Measurements from ENCODE around the gene SETX.
"Not testable (repeated sequence)": the region's sequence is repeated elsewhere in the genome, so short reads cannot be mapped to it uniquely, and the experiment has no call there.

Gene SETX, protein sequence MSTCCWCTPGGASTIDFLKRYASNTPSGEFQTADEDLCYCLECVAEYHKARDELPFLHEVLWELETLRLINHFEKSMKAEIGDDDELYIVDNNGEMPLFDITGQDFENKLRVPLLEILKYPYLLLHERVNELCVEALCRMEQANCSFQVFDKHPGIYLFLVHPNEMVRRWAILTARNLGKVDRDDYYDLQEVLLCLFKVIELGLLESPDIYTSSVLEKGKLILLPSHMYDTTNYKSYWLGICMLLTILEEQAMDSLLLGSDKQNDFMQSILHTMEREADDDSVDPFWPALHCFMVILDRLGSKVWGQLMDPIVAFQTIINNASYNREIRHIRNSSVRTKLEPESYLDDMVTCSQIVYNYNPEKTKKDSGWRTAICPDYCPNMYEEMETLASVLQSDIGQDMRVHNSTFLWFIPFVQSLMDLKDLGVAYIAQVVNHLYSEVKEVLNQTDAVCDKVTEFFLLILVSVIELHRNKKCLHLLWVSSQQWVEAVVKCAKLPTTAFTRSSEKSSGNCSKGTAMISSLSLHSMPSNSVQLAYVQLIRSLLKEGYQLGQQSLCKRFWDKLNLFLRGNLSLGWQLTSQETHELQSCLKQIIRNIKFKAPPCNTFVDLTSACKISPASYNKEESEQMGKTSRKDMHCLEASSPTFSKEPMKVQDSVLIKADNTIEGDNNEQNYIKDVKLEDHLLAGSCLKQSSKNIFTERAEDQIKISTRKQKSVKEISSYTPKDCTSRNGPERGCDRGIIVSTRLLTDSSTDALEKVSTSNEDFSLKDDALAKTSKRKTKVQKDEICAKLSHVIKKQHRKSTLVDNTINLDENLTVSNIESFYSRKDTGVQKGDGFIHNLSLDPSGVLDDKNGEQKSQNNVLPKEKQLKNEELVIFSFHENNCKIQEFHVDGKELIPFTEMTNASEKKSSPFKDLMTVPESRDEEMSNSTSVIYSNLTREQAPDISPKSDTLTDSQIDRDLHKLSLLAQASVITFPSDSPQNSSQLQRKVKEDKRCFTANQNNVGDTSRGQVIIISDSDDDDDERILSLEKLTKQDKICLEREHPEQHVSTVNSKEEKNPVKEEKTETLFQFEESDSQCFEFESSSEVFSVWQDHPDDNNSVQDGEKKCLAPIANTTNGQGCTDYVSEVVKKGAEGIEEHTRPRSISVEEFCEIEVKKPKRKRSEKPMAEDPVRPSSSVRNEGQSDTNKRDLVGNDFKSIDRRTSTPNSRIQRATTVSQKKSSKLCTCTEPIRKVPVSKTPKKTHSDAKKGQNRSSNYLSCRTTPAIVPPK (N-terminal part only)

DNA sequence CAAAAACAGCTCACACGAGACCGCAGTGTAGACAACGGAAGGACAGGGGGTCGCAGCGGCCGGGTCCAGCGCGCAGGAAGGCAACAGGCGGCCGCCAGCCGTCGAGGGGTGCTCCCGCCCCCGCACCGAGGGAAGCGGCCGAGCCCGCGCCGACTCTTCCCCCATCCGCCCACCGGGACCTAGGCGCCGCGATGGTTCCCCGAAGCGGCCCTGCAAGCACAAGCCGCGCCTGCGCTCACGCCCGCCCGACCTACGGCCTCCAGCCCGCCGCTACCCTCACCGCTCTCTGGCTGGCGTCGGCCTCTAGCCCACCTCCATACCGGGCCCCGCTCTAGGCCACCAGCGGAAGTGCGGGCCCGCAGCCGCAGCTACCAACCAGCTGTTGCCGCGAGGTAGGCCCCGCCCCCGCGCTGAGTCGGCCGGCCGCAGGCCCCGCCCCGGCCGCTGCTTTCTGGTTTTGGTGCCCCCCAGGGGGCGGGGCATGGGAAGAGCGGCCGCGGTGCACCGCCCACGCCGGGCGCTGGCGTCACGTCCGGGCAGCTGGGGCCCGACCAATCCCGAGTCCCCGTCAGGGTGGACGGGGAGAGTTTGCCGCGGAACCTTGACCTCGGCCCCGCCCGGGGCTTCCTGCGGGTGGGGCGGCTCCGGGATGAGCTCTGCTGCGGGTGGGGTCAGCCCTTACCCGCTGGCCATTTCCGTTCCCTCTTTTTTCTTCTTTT lies at the start of gene SETX:
Gene SETX (minus strand): TSS at position 350 of the 719 bp plus-strand sequence. CDS start 5,558 bp downstream, outside the sequence.
- DNase-seq: peak; percentile 98

DNA sequence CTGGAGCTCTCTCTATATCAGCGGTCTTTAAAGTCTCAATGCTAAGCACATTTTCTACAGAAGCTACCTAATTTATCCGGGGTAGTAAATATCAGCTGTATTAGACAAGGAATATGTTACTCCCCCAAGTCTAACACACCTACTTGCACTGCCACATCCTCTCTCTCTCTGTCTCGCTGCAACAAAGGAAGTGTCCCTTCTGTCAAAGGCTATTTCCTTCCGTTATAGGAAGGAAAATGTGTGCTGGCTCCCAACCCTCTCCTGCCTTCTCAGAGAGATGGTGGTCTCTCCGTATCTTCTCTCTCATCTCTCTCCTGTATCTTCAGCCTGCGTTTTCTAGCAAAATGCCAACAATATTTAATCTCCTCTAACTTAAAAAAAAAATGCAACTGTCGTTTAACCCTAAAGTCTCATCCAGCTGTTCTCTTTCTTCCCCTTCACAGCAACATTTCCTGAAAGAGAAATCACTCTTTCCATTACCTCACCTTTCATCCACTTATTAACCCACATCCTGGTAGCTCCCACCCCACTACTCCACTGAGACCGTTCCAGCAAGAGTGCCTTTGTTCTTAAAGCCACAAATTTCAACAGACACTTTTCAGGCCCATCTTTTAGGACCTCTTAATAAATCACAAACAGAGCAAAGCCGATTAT lies 49.6 kb upstream of the SETX start:
- peak; percentile 37 for DNase-seq

GRCh38 chr9:132401824-132402223 lies 47.0 kb upstream of the SETX start:
- no peak for DNase-seq

- no peak for DNase-seq
These were observed 40.8 kb upstream of the SETX start for GRCh38 chr9:132395560-132395959.

DNA sequence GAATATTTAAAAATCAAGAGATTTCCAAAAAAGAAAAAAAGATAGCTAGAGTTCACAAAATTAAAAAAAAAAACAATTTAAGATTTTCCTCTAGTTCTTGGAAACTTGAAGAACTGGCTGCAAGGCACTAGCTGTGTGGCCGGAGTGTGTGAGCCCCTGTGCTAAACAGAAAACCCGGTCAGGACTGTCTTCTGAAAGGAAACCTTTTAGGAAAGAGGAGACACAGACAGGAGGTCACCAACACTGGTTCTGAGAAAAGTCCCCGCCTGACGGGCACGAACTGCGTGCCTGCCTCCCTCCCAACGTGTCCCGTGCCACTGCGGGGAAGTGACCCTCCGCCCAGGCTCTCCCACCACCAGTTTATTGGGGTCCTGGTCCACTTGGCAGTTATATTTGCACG lies 36.7 kb upstream of the SETX start:
- no peak for DNase-seq

- no peak for DNase-seq
These were observed 36.2 kb upstream of the SETX start for GRCh38 chr9:132390966-132391365.

GRCh38 chr9:132387133-132387532 lies 32.3 kb upstream of the SETX start:
- DNase-seq: no peak

DNA sequence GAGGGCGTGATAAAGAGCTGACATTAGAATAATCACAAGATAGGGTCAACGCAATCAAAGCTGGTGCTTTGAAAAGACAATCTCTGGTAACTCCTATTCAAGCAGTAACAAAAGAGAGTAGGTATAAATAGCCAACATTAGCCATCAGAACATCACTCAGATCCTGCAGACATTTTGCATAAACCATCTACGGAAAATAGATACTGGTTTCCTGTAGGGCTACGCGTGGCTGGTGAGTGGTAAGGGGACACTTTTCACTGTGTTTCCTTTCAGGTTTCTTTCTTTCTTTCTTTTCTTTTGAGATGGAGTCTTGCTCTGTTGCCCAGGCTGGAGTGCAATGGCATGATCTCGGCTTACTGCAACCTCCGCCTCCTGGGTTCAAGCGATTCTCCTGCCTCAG lies 29.6 kb upstream of the SETX start:
- DNase-seq: no peak

DNA sequence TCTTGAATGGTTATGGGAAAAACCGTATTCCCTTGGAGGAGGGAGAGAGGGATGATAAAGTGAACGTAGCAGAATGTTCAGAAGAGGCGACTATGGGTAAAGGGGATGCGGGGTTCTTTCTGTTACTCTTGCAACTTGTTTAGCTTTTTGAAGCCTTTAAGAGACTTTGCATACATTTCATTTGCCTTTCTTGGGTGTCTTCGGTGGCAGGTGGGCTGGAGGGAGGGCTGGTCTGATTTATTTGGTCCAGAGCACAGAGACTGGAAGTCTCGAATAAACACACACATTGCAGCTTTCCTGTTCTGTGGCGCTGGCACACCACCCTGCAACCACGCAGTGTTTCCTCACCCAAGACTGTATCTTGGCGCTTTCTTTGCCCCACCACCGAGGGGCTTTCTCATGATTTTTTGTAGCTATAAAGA lies 28.7 kb upstream of the SETX start:
- DNase-seq: no peak

- DNase-seq: no peak
These were observed 27.3 kb upstream of the SETX start for GRCh38 chr9:132381966-132382541.

GRCh38 chr9:132378416-132378815 lies 23.6 kb upstream of the SETX start:
- DNase-seq: not testable (repeated sequence)

DNA sequence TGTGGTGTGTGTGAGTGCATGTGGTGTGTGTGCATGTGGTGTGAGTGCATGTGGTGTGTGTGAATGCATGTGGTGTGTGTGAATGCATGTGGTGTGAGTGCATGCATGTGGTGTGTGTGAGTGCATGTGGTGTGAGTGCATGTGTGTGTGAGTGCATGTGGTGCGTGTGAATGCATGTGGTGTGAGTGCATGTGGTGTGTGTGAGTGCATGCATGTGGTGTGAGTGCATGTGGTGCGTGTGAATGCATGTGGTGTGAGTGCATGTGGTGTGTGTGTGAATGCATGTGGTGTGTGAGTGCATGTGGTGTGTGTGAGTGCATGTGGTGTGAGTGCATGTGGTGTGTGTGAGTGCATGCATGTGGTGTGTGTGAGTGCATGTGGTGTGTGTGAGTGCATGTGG lies 23.0 kb upstream of the SETX start:
- not testable (repeated sequence) for DNase-seq

DNA sequence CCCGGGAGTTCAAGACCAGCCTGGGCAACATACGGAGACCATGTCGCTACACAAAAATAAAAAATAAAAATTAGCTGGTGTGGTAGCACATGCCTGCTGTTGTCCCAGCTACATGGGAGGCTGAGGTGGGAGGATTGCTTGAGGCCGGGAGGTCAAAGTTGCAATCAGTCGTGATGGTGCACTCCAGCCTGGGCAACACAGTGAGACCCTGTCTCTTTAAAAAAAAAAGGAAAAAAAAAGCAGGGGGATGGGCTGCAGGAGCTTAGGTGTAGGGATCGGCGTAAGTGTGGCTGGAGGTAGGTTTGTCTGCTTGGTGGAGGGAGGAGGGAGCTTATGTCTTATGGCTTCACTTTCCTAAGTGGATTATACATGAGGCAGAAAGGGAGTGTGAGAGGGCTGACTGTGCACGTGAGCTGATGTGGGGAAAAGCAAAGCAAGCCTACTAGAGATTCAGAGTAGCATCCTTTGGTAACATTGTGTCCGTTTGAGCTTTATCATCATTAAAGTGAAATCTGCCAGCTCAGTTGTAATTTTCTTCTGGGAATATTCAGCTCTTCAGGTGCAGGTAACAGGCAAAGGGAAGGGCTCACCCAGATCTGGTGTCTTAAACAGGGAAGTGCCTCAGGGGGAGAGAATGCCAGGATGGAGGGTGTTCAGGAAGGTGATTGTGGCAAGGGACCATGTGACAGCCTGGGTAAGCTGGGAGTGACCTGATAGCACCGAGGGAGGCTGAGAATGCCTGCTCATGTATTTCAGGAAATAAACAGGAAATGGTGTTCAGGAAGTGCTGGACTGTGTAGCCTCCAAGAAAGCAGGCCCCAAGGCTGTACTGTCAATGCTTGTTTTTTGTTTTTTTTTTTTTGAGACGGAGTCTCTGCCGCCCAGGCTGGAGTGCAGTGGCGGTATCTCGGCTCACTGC lies 17.6 kb upstream of the SETX start:
- no peak for DNase-seq

DNA sequence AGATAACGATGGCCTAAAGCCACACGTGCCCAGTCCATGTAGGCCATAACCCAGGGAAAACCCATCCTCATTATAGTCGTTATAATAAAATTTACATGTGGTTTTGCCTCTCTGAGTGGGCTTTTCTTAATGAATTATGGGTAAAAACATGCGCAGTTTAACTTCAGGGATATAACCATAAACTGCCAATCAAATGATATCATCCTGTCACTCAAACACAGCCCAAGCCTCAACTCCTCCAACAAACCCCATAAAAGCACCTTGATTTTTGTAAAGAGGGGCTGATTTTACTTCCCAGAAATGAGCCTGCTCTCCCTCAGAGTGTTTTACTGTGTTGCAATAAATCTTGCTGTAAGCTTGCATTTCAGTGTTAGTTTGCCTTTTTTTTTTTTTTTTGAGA lies 15.8 kb upstream of the SETX start:
- DNase-seq: no peak

DNA sequence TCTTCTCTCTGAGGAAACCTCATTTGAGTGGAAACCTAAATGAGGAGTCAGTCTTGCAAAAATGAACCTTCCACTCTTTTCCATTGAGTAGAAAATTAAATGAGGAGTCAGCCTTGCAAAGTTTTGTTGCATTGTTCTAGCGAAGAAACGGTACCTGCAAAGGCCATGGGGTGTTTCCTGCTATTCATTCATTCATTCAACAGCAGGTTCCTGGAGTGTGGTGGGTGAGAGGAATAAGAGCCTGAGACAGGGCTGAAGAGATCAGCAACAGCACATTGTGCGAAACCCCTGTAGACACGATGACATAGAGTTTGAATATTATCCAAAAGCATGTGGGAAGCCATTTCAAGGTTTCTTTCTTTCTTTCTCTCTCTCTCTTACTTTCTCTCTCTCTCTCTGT lies 14.6 kb upstream of the SETX start:
- DNase-seq: no peak

DNA sequence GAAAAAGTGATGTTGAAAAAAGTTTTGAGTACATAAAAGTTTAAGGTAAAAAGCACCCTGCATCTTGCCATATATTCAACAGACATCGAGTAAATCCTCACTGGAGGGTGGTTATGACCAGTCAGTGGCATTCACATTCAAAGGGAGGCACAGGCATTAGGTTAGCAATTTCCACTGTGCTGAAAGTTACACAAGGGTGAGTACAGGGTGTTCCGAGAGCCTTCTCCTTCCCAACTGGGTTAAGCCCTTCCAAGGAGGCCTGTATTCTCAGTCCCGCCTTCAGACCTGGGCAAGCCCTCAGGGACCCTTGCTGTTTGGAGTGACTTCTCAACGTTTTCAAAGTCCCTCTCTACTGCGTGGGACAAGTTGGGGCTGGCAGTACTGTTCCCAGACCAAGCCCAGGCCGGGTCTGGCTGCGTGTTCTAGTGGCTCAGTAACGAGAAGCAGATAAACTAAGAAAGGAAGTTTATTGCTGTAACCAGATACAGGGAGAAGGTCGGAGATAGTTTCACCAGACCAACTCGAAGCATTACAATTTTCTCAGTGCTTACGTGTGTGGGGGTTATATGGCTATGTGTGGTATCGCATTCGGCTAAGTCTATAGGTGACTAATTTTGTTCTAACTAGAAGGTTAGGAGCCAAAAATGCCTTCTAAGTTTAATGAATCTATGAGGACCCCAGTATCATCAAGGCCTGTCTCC lies 13.0 kb upstream of the SETX start:
- no peak for DNase-seq

GRCh38 chr9:132366481-132366880 lies 11.7 kb upstream of the SETX start:
- DNase-seq: no peak

DNA sequence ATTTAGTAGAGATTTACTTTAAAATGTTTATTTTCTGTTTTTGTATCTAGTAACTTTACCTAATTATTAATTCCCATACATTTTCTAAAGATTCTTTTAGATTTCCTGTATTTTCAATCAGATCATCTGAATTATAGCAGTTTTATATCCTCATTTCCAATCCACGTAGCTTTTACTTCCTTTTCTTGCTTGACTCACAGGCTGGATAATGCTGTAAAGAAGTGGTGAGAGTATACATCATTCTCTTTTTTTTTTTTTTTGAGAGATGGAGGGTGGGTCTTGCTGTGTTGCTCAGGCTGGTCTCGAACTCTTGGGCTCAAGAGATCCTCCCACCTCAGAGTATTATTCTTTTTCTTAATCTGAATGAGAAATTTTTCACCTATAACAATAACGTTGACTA lies 11.2 kb upstream of the SETX start:
- no peak for DNase-seq

GRCh38 chr9:132364068-132364467 lies 9.3 kb upstream of the SETX start:
- DNase-seq: no peak

GRCh38 chr9:132357764-132358163 lies 3.0 kb upstream of the SETX start:
- no peak for DNase-seq

Data from stimulated activated CD8-positive, alpha-beta memory T cell treated with anti-CD3 and anti-CD28 coated beads, Interleukin-4, amount 100 ng/mL, for 48 hours (primary cell).